NCI-H1694 treated with DMSO at 0.1 percent for 48 hours (cell line): Measurements from ENCODE around the gene SAPCD2.
A peak's percentile ranks its signal among the peaks of the same experiment; 100 is the strongest.
"Not testable (repeated sequence)": the region's sequence is repeated elsewhere in the genome, so short reads cannot be mapped to it uniquely, and the experiment has no call there.

ENCODE experiments used
- DNase-seq: peaks from one replicate; lab custom pipeline; 2025; lab: John Stamatoyannopoulos, UW

Gene SAPCD2

GRCh38 chr9:137046088-137046787, 24.1 kb downstream of the SAPCD2 start, which contains the start of gene NPDC1:
NPDC1 (minus strand) TSS chr9:137046177; CDS start chr9:137045989, 188 bp downstream.
- peak; percentile 46 for DNase-seq

GRCh38 chr9:137045294-137046087, 24.9 kb downstream of the SAPCD2 start:
- DNase-seq: peak; percentile 41

DNA sequence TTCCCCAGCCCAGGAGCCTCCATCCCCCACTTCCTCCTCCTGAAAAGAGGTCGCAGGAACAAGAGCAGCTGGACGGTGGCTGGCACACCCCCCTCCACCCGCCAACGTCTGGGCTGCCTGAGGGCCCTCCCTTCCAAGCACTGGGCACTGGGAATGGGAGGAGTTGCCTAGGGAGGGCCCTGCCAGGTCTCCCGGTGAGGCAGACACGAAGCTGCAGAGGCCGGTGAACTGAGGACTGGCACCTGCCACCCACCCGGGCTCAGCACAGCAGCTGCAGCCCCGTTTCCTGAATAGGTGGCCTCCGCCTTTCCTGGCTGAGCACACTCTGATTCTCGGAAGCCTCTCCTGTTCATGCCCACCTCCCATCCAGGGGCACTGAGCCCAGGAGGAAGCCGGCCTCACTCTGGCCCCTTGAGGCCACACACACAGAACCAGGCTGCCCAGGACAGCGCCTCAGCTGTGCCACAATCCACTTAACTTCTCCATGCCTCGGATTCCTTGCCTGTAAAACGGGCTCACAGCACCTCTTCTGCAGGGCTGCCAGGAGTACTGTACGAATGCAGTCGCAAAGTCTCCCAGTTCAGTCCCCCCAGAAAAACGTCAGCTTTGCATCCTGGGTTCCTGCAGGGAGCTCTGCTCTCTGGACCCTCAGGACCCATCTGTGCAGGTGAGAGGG, 25.7 kb downstream of the SAPCD2 start:
- DNase-seq: no peak

DNA sequence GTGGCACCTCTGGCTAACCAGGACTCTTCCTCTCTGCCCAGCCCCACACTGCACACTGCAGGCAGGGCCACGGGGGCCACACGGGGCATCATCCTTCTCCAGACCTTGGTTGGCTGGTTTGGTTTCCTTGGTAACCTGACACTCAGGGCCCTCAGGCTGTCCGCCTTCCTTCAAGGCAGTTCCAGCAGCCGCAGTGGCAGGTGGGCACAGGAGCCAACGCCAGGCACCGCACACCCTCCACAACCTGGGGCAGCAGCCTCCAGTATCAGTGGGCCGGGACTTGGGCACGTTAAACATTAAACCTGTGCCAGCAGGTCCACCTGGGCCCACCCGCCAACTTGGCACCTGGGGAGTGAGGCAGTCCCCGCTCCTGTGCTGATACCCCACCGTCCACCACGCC, 26.3 kb downstream of the SAPCD2 start:
- DNase-seq: no peak

GRCh38 chr9:137042751-137043727, 27.3 kb downstream of the SAPCD2 start:
- DNase-seq: no peak

GRCh38 chr9:137041124-137041523, 29.2 kb downstream of the SAPCD2 start:
- DNase-seq: no peak

- DNase-seq: no peak
These were observed 29.8 kb downstream of the SAPCD2 start for GRCh38 chr9:137040568-137040967.

DNA sequence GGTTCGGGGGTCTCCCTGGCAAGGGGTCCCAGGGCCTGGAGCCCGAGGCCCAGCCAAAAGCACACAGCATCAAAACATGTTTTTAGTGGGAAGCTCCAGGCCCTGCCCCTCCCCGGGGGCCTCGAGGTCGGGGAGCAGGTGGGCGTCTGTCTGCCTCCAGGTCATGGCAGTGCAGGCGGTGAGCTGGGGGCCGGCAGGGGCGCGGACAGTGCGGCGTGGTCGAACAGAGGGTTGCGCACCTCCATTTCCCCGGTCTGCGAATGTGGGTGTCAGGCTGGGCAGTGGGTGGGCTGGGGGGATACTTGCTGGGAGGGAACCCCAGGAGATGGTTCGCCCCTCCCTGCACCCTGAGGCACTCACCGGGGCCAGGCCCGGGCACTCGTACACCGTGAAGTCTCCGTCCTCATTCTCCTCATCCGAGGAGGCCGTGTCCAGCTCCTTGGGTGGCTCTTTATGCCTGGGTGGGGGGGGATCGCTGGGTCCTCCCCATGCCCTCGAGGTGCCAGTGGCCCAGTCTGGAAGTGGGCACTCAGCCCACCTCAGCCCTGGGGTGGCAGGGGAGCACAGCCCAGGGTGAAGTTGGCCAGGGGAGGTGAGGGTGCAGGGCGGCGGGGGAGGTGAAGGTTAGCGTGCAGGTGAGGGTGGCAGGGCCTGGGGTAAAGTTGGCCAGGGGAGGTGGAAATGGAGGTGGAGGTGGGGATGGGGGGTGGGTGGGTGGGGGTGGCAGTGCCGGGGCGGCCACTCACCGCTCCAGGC, 30.6 kb downstream of the SAPCD2 start:
- no peak for DNase-seq

DNA sequence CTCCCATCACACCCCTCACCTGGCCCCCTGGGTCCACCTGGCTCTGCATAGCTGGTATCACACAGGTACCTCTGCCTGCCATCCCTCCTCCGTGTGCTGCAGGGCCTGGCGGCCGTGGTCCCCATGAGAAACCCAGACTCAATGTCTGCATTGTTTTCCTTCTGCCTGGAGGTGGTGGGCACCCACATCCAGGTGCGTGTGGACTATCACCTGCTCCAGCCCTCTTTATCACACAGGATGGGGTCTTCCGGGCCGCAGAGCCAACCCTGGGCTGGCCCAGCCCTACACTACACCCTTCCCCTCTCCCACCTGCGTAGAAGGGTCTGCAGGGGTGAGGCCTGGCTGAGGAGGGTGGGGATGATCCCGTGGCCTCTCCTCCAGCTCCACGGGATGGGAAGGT, 31.4 kb downstream of the SAPCD2 start:
- no peak for DNase-seq

DNA sequence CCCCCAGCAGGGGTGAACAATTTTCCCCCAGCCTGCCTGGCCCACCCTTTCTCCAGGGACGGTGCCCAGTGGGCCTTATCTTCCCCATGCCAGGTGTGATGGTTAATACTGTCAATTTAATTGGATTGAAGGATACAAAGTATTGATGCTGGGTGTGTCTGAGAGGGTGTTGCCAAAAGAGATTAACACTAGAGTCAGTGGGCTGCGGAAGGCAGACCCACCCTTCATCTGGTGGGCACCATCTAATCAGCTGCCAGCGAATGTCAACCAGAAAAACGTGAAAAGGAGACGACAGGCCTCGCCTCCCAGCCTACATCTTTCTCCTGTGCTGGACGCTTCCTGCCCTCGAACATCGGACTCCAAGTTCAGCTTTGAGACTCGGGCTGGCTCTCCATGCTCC, 32.9 kb downstream of the SAPCD2 start:
- DNase-seq: no peak

GRCh38 chr9:137037035-137037434, 33.3 kb downstream of the SAPCD2 start:
- no peak for DNase-seq

GRCh38 chr9:137035937-137036336, 34.4 kb downstream of the SAPCD2 start:
- DNase-seq: no peak

GRCh38 chr9:137035507-137035834, 34.9 kb downstream of the SAPCD2 start:
- DNase-seq: no peak

DNA sequence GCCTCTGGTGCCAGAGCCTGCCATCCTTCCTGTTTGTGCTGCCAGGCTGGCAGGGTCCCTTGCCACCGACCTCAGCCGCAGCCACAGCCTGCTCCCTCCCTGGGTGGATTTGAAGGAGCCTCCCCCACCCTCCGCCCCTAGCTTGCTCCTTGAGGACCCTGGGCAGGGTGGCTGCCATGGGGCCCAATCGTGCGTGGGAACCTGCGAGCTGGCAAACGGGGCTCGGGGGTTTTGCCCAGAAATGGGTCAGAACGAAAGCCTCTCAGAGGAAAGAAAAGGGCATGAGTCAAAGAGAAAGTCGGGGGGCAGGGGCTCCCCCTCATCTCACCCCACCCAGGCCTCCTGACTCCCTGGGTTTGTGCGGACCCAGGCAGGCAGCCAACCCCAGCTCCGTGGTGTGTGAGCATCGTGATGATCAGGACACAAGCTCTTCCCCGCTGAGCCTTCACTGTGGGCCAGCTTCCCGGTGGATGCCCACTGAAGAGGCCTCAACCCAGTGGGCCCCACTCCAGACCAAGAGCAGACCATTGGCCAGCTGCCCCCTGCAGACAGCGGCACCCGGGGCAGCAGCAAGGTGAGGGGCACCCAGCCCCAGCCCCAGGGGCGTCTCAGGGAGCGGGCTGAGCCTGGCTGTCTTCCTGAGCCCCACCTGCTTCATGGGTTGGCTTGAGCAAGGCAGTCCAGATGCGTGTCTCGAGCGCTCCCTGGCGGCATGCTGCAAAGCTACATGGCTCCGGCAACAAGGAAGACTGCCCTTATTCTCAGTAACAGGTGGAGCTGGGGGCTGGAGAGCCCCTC, 35.4 kb downstream of the SAPCD2 start:
- peak; percentile 66 for DNase-seq

DNA sequence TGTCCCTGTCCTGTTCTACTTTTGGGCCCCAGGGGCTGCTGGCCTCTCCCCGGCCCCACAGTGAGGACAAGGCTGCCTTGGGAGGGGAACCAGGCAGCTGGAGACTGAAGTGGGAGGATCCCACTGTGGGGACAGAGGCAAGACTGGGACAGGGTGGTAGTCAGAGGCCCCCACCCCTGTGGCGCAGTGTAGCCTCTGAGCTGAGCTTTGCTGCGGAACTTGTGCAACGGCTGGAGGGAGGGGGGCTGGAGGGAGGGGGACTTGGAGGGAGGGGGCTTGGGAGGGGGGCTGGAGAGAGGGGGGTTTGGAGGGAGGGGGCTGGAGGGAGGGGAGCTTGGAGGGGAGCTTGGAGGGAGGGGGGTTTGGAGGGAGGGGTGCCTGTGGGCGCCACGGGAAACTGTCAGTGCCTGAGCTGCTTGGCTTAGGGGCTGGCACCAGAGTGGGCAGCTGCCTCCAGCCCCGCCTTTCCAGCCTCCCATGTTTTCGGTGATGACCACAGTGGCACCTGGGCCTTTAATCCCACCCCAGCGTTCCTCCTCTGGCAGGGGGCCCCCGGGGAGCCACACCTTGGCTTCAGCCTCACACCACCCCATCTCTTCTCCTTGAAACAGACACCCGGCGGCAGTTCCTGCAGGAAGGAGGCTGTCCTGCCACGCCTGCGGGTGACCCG, 36.2 kb downstream of the SAPCD2 start:
- DNase-seq: no peak

GRCh38 chr9:137033481-137033880, 36.9 kb downstream of the SAPCD2 start:
- not testable (repeated sequence) for DNase-seq

GRCh38 chr9:137032858-137033257, 37.5 kb downstream of the SAPCD2 start:
- no peak for DNase-seq

DNA sequence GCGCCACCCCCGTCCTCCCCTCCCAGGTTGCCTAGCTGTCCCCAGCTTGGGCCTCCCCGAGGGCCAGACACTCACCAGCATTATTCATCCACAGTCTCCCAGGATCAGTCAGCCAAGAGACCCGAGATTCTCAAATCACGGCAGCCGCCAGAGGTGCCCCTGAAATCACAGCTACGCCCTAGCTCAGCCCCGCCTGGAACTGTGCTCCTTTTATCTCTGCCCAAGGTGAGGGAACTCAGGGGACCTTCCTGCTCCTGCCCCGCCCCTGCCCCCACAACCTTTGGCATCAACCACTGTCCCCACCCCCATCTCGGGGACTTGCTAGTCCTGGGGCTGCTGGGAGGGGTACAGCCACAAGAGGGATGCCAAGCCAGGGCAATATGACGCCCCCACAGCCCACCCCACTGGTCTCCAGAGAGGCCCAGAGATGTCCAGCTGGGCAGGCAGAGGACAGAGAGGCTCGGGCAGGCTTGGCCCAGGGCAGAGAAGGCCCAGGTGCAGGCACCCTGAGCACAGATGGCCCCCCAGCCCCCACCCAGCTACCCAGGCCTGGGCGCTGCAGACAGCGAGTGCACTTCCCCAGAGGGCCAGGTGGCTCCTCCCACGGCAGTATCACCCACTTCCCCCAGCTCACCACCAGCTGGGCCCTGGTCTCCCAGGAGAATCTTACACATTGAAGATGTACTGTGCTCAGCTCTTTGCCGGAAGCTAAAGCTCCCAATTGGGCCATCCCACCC, 38.3 kb downstream of the SAPCD2 start, which contains the start of gene FUT7:
Gene FUT7, minus strand, starts transcription at position 185 of the 737 bp plus-strand sequence. Its CDS starts 97 bp downstream, at position 88.
- DNase-seq: peak; percentile 10
